ENCODE measurements around the gene ROS1.
A peak's percentile ranks its signal among the peaks of the same experiment; 100 is the strongest.
"Not testable (repeated sequence)": the region's sequence is repeated elsewhere in the genome, so short reads cannot be mapped to it uniquely, and the experiment has no call there.

The ROS1 gene

GRCh38 chr6:117381749-117382148 lies 44.0 kb downstream of the ROS1 start:
- TF ChIP-seq POLR2A (IDR thresholded peaks at IDR 0.05; ENCODE audit: low read length) (no peak), GATA1 (IDR thresholded peaks at IDR 0.05; ENCODE audit: low read depth, low read length) (no peak)
- no peak for DNase-seq

GRCh38 chr6:117380298-117380697 lies 45.4 kb downstream of the ROS1 start:
- no peak for DNase-seq
- TF ChIP-seq POLR2A (IDR thresholded peaks at IDR 0.05; ENCODE audit: low read length) (no peak), GATA1 (IDR thresholded peaks at IDR 0.05; ENCODE audit: low read depth, low read length) (no peak)

GRCh38 chr6:117375446-117375845 lies 50.3 kb downstream of the ROS1 start:
- TF ChIP-seq GATA1 (IDR thresholded peaks at IDR 0.05; ENCODE audit: low read depth, low read length) (no peak), POLR2A (IDR thresholded peaks at IDR 0.05; ENCODE audit: low read length) (no peak)
- DNase-seq = no peak

- DNase-seq = no peak
- no peak for TF ChIP-seq POLR2A (IDR thresholded peaks at IDR 0.05; ENCODE audit: low read length)
- TF ChIP-seq GATA1 (IDR thresholded peaks at IDR 0.05; ENCODE audit: low read depth, low read length) = no peak
These were observed 52.4 kb downstream of the ROS1 start for GRCh38 chr6:117373211-117373813.

GRCh38 chr6:117372289-117372688 lies 53.5 kb downstream of the ROS1 start:
- DNase-seq = not testable (repeated sequence)

- DNase-seq = no peak
- no peak for TF ChIP-seq GATA1 (IDR thresholded peaks at IDR 0.05; ENCODE audit: low read depth, low read length)
- no peak for TF ChIP-seq POLR2A (IDR thresholded peaks at IDR 0.05; ENCODE audit: low read length)
These were observed 54.2 kb downstream of the ROS1 start for GRCh38 chr6:117371492-117371891.

- no peak for TF ChIP-seq GATA1 (IDR thresholded peaks at IDR 0.05; ENCODE audit: low read depth, low read length)
- TF ChIP-seq POLR2A (IDR thresholded peaks at IDR 0.05; ENCODE audit: low read length) = no peak
- no peak for DNase-seq
These were observed 66.2 kb downstream of the ROS1 start for GRCh38 chr6:117359581-117359980.

GRCh38 chr6:117354671-117355070 lies 71.1 kb downstream of the ROS1 start:
- TF ChIP-seq GATA1 (IDR thresholded peaks at IDR 0.05; ENCODE audit: low read depth, low read length) (no peak), POLR2A (IDR thresholded peaks at IDR 0.05; ENCODE audit: low read length) (no peak)

GRCh38 chr6:117352466-117353081 lies 73.2 kb downstream of the ROS1 start:
- TF ChIP-seq POLR2A (IDR thresholded peaks at IDR 0.05; ENCODE audit: low read length) (no peak), GATA1 (IDR thresholded peaks at IDR 0.05; ENCODE audit: low read depth, low read length) (no peak)
- DNase-seq = no peak

More at GRCh38 chr6:117354671-117355070, 71.1 kb downstream of the ROS1 start:
- no peak for DNase-seq

GRCh38 chr6:117351521-117351920 lies 74.2 kb downstream of the ROS1 start:
- DNase-seq = no peak
- TF ChIP-seq GATA1 (IDR thresholded peaks at IDR 0.05; ENCODE audit: low read depth, low read length) (no peak), POLR2A (IDR thresholded peaks at IDR 0.05; ENCODE audit: low read length) (no peak)

GRCh38 chr6:117346142-117346930 lies 79.4 kb downstream of the ROS1 start:
- DNase-seq = peak in 1 of 2 experiments; percentile 15
- TF ChIP-seq GATA1 (IDR thresholded peaks at IDR 0.05; ENCODE audit: low read depth, low read length) (no peak), POLR2A (IDR thresholded peaks at IDR 0.05; ENCODE audit: low read length) (no peak)

GRCh38 chr6:117345292-117345610 lies 80.5 kb downstream of the ROS1 start:
- DNase-seq = no peak
- TF ChIP-seq POLR2A (IDR thresholded peaks at IDR 0.05; ENCODE audit: low read length) = no peak
- TF ChIP-seq GATA1 (IDR thresholded peaks at IDR 0.05; ENCODE audit: low read depth, low read length) = no peak

- TF ChIP-seq POLR2A (IDR thresholded peaks at IDR 0.05; ENCODE audit: low read length) (no peak), GATA1 (IDR thresholded peaks at IDR 0.05; ENCODE audit: low read depth, low read length) (no peak)
These were observed 81.1 kb downstream of the ROS1 start for GRCh38 chr6:117344444-117345291.

GRCh38 chr6:117338567-117338966 lies 87.2 kb downstream of the ROS1 start:
- TF ChIP-seq GATA1 (IDR thresholded peaks at IDR 0.05; ENCODE audit: low read depth, low read length) (no peak), POLR2A (IDR thresholded peaks at IDR 0.05; ENCODE audit: low read length) (no peak)
- DNase-seq = no peak

More at GRCh38 chr6:117344444-117345291, 81.1 kb downstream of the ROS1 start:
- peak; percentile 4 to 37 for DNase-seq

All from erythroblast (primary cell).